Inflammatory macrophage treated with lipopolysaccharide for 4 hours (primary cell): ENCODE results near the gene UQCR11.

Experiments
- DNase-seq: peaks from one replicate; pipeline ENCODE4 v3.0.0-alpha.2; 2020

UQCR11 gene

DNA sequence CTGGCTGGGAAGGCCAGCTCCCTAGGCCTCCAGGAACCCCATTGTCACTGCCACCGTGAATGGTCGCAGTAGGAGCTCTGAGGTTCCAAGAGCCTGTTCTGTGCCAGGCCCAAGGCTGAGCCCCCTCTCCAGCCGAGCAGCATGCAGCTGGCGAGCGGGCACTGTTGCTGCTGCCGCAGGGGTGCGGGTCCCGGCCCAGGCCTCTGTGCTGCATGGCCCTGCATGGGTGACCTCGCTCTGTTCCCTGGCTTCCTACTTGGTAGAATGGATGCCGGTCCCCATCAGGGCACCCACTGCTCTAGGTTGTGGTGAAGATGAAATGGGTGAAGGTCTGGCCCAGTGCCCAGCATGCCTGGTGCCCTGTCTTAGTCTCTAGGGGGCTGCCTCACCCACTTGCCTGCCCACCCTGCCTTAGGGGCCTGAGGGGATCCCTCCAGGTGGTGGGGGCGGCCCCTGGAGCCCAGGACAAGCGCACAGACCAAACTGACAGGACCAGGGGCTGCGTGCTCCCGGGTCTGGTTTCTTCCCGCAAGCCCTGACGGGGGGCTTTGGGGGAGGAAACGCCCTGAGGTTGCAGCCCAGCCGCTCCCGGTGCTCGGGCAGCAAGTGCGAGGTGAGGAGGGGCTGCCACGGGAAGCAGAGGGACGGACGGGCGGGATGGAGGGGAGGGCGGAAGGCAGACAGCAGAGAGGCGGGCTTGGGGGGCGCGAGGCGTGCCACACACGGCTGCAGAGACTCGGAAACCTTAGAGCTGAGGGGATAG, 8.7 kb upstream of the UQCR11 start:
- no peak for DNase-seq

DNA sequence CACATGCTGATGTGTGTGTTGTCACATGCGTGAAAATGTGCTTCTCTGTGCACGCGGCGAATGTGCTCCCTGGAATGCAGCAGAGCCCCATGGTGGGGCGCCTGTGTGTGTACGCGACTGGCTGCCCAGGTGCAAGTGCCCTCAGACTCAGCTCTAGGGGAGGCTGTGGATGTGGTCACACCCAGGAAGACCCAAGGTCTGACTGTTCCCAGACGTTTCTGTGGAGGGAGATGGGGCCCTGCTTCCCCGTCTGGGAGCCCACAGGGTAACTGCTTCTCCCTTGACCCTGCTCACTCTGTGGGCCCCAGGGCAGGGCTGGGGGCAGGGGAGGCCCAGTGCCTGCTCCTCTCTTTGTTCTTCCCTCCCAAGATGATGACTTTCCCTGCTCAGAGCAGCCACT, 7.9 kb upstream of the UQCR11 start:
- DNase-seq, result no peak

DNA sequence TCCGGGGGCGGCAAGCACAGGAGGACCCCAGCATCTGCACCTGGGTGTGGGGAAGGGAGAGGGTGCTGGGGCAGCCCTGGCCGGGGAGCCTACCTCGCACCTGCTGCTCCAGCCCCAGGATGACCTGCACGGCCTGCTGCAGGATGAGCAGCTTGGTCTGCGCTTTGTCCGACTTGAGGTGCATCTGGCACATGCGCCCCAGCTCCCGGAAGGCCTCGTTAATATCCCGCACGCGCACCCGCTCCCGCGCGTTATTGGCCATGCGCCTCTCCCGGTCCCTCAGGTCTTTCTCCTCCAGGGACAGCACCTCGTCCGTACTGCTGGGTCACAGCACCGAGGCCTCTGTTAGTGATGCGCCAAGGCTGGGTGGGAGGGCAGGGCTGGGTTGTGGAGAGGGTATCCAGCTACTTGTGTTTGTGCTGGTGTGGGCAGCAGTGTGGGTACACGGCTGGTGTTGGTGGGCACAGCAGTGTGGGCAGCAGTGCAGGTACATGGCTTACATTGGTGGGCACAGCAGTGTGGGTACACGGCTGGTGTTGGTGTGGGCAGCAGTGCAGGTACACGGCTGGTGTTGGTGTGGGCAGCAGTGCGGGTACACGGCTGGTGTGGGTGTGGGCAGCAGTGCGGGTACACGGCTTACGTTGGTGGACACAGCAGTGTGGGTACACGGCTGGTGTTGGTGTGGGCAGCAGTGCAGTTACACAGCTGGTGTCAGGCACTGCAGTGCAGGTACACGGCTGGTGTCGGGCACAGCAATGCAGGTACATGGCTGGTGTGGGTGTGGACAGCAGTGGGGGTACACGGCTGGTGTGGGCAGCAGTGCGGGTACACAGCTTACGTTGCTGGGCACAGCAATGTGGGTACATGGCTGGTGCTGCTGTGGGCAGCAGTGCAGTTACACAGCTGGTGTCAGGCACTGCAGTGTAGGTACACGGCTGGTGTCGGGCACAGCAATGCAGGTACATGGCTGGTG, 7.1 kb upstream of the UQCR11 start:
- DNase-seq, result no peak

DNA sequence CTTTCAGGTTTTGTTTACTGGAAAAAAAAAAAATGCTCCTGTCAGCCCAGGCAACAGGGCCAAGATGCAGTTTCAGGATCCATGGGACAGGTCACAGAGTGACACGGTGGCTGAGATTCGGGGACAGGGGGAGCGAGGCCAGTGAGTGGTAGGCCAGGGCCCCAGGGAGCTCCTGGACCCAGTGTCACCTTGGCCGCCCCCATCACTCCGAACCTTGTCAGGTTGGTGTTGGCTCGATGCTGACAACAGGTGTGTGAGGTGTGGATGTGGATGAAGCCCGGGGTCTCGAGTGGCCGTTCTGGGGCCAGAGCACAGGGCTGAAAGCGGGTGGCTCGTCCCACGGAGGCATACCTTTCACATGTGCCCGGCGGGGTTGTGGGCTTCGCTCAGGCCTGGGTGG, 6.1 kb upstream of the UQCR11 start:
- DNase-seq, result no peak

DNA sequence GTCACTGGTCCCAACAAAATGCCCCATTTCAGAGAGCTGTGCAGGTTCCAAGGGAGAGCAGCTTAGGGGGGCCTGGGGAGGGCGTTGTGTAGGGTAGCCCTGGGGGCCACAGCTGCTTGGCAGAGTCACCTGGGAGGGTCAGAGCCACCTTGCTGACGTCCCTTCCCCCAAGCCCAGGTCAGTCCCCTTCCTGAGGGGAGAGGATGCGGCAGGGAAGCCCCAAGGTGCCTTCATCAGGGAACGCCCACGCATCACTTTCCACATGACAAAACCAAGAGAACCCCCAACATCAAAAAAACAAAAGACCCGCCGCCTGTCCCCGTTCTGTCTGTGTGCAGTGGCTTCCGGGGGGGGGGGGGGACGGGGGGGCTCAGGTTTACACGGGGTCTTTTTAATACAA, 5.3 kb upstream of the UQCR11 start:
- no peak for DNase-seq

DNA sequence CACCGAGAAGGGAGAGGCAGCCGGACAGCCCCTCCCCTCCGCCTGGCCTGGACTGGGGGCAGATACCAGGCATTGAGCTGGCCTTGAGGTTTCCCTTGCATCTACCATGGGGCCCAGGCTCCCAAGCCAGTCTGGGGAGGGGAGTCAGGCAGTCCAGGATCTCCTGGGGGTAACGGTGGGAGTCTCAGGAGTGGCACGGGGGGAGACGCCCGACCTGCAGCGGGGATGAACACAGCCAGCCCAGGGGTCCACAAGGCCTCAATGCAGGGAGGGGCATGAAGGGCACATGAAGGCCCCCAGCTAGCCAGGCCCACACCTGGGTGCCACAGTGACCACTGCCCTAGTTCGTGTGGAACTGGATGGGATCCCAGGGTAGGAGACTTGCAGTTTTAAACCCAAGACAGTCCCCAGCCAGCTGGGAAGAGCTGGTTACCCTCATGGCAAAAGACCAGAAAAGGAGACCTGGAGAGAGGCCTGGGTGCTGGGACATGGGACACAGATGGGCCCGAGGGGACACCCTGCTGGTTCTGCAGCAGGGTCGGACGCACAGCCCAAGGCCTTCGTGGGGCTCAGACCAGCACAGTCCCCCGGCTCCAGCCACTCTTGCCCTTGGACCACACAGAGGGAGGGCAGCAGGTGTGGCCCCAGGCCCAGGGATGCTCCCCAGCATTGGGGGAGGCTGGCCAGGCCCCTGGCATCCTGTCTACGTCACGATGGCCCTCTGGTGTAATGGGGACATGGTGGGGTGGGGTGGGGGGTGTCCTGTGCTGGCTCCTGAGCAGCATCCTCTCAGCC, 4.6 kb upstream of the UQCR11 start:
- DNase-seq, result no peak

DNA sequence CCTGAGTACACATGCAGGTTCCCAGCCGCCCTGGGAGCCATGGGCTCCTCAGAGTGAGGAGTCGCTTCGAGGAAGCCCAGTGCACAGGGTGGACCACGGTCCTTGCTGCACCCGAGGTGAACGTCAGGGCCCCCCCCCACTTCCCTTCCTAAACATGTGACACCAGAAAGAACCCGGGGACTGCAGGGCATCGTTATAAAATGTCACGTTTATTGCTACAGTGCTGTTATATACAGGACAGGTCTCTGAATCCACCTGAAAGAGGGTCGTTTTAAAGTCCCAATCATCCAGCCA, 3.8 kb upstream of the UQCR11 start:
- no peak for DNase-seq

DNA sequence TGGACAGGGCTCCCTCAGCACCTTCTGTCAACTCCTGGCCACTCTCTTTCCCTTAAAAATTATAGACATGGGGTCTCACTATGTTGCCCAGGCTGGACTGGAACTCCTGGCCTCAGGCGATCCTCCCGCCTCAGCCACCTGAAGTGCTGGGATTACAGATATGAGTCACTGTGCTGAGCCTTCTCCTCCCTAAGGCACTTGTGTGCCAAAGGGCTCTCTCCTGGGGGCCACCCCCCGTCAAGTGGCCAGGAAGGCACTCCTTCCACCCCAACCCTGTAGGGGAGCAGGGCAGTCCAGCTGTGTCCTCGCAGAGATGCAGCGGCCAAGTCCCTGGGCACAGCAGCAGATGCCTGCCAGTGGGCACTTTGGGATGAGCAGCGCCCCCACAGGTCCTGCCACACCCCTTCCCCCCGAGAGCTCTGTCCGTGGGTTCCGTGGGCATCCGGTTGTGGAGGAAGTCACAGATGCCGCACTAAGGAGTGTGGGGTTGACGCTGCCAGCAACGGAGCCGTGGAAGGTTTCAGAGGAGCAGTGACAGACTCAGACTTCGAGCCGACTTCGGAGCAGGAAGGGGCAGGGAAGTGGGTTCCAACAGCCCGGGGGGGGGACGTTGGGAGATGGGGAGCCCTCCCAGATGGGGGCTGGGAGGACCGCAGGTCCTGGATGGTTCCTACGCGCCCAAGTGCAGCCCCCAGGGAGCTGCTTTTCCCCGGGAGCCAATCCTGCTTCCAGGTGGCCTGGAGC, 3.3 kb upstream of the UQCR11 start:
- DNase-seq, result no peak

DNA sequence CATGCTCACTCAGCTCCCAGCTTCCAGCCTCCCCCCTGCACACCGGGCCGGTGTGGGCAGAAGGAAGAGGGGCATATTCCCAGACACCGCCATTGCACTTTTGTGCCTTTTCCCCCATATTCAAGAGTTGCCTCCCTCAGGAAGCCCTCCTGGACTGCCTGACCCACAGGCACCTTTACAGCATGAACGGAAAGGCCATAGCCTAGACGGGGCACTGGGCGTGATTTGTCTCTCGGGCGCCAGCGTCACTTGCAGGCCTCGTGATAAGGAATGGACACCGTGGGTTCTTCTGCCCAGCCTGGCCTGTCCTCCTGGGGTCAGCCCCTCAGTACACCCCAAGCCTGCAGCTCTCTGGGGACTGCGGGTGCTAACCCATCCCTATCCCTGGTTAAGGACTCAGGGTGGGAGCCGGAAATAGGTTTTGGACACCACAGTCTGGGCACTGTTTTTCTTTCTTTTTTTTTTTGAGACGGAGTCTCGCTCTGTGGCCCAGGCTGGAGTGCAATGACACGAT, 933 bp upstream of the UQCR11 start:
- DNase-seq, result no peak

DNA sequence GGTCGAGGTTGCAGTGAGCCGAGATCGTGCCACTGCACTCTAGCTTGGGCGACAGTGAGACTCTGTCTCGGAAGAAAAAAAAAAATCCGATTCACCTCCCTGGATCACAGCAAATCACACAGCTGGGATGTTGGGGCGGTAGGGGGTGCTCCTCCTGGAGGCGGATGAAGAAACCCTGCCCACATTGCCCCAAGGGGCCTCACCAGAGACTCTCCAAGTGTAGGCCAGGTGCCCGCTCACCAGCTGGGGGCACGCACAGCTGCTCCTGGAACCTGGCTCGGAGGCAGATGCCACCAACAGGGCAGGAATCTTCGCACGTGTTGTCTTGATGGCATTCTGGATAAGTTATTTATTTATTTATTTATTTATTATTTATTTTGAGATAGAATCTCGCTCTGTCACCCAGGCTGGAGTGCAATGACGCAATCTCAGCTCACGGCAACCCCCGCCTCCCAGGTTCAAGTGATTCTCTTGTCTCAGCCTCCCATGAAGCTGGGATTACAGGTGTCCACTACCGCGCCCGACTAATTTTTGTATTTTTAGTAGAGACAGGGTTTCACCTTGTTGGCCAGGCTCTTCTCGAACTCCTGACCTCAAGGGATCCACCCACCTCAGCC, 3.1 kb downstream of the UQCR11 start:
- DNase-seq, result no peak

DNA sequence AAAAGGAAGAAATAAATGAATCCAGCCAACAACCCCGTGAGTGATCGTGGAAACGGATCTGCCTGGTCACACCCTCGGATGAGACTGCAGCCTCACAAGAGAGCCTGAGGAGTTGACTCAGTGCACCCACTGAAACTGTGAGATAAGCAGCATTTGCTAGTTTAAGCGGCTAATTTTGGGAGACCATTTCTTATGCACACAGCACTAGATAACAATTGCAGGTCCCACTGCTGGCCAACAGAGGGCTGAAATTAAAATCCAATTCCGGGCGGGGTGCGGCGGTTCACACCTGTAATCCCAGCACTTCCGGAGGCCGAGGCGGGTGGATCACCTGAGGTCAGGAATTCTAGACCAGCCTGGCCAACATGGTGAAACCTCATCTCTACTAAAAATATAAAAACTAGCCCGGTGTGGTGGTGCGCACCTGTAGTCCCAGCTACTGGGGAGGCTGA, 3.6 kb downstream of the UQCR11 start:
- peak; percentile 50 for DNase-seq

DNA sequence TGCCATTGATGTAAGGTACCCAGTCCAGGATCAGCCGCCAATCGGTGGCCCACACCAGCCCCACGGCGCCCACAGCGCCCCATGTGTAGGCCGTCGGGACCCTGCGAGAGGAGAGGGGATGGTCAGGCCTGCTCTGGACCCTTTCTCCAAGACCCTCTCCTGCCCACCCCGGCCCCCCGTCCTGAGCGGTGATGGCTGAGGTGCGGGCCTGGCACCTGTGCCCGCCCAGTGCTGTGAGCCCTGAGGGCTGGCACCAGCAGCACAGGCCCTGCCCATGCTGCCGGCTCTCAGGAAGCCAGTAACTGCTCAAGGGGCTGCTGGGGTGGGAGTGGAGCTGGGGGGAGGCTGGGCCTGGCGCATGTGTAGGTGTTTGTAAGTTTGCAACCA, 5.8 kb downstream of the UQCR11 start:
- no peak for DNase-seq

DNA sequence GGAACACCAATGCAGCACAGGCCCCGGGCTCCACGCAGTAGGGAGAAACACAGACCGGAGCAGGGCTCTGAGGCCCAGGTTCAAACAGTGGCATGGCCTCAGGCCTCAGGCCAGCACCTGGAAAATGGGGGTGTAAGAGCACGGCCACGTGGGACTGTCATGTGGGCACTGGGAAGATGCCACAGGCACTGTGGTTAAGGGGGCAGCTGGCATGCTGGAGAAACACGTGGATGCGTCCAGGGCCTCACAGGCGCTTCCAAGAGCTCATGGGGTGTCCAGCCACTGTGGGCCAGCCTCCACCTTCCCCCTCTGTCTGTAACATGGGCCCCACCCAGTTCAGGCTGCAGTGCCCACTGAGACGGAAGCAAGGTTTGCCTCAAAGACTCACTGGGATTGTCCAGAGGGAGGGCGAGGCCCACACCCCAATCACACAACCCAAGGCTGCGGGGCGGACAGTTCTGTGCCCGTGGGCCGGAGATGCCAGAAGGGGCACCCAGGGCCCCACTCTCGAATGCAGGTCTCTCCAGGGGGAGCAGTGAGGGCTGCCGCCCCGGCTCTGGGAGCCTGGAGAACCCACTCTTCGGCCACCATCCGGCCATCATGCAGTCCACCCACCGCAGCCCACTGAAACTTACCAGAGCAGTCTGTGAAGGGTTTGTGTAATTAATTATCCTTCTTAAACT, 6.3 kb downstream of the UQCR11 start:
- DNase-seq, result no peak

DNA sequence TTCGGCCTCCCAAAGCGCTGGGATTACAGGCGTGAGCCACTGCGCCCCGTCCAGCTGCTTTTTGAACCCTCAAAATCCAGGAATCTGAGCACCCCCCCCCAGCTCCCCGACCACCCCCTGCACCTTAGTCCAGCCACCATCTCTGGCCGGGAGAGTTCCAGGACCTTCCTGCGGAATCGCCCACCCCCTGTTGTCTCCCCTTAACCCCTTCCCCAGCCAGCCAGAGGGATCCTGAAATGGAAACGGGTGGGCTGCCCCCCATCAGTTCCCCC, 11.8 kb downstream of the UQCR11 start:
- no peak for DNase-seq

DNA sequence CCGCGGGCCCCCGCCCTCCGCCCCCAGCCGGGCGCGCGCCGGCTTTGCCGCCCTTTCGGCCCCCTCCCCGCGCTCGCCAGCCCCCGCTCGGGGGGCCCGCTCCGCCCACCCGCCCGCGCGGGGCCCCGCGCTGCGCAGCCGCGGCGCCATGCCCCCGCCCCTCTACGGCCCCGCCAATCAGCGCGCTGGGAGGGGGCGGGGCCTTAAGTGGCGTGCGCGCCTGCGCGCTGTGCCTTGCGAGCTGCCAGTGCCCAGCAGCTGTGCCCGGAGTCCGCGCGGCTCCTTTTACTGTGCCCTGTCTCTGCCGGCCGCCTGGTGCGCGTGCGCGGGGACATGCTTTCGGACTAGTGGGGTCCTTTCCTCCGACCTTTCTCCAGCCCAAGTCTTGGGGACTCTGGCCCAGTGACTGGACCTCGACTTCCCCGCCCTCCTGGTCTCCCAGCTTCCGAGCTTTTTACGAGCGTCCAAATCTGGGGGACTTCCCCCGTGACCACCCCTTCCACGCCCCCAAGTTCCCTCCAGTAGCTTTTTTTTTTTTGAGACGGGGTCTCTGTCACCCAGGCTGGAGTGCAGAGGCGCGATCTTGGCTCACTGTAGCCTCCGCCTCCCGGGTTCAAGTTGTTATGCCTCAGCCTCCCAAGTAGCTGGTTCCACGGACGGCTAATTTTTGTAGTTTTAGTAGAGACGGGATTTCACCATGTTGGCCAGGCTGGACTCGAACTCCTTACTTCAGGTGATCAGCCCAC, 12.3 kb downstream of the UQCR11 start, which contains the start of gene MBD3:
Gene MBD3, minus strand, starts transcription at position 111 of the 746 bp plus-strand sequence. CDS start 234 bp downstream, outside the sequence.
- peak; percentile 97 for DNase-seq

DNA sequence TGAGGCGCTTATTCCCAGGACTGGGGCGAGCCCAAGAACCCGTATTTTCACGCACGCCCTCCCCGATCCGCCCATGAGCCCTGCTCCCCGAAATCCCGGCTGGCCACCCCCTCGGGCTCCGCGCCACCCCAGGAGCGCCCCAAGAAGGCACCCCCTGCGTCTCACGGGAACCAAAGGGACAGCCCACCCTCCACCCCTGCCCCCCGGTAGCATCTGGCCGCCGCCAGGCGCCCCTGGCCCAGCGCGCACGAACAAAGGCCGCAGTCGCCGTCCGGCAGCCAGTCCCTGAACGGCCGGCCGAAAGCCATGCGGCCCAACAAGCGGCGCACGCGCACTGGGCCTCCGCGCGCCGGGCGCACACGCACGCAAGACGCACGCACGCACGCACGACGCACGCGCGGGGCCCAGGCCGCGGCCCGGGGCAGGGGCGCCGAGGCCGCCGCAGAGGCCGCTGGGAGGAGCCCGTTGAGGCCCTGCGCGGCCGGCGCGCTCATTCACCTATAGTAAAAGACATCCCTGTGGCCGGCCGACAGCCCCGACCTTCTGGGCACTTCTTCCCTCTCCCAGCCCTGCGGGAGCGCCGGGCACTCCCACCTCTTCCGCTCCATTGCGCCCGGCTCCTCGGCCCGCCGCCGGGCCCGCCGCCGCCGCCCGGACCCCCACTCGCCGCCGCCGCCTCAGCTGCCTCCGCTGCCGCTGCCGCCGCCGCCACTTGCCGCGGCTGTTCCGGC, 13.1 kb downstream of the UQCR11 start:
- peak; percentile 93 for DNase-seq

DNA sequence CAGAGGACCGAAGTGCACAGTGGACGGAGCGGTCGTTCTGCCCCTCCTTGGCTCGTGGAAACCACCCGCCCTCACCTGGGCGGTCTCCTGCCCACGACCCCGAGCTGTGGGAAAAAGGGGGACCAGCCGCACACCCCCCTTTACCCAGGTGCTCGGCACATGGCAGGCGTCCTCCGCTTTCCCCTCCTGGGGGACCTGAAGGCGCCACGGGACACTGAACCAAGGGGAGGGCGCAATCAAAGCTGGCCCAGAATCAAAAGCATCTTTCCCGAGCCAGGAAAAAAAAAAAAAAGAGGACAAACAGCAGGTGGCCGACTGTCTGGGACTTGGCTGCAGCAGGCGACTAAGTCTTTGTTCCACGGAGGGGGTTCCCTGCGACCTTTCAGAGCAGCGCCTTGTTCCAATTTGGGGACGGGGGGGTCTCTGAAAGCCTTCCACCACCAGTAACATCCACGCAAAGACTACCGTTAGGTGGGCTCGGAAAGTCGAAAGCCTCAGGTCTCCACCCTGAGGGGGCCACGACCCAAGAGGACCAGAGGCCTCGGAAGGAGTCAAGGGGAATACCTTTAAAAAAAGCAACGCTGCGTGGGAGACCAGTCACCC, 13.7 kb downstream of the UQCR11 start:
- DNase-seq, result peak; percentile 7

DNA sequence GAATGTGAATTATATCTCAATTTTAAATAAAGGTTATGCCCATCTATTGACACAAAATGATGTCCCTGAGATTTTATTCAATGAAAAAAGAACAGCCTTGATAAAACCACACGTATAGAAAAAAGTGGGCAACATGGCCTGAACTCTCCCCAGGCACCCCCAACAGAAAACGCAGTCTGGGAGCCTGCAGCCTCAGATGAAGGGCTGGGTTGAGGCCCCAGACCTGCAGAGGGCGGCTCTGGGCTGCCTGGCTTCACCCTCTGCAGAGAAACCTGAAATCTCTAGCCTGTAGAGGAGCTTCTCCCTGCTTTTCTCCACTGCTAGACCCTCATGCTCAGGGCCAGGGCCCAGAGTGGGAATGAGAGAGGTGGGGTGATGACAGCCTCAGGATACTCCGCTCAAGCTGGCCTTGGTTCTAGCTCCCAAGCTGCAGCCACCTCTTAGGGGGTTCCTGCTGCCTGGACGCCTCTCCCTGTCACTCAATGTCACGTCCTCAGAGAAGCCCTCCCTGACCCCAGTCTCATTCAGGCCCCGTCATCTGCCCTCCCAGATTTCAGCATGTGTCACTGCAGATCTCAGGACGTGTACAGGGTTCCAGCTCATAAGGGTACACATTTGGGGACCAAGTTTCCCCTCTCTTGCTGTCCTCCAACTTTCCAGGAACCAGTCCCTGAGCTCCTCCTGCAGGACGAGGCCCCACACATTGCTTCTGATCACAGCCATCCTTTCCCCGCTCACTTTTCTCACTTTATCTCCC, 14.4 kb downstream of the UQCR11 start:
- peak; percentile 8 for DNase-seq

DNA sequence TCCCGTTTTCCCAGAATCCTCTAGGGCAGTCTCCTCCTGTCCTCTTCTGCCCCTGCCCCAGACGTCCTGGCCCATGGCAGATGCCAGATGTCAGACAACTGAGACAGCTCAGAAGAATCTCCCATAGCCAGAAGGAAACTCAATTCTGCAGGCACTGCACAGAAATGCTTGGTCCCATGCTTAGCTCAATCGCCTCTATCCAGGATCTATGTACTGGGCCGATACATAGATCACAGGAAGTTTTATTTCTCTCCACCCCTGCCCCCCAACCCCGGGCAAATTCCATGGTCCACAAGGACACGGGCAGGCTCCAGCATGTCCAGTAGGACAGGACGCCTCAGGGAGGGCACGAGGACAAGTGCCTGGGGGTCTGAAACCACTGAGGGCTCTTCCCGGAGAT, 17.4 kb downstream of the UQCR11 start:
- no peak for DNase-seq
